HG03575 (cell line): ENCODE results near the gene ROR1.

Experiments used
- ATAC-seq: cut with Tn5 transposase; IDR thresholded peaks from one replicate; pipeline ENCODE4 v1.9.1; 2021; ENCODE audit not compliant: unreplicated experiment, insufficient number of reproducible peaks, low FRiP score; ENCODE audit errors: extremely low read depth

Gene ROR1

DNA sequence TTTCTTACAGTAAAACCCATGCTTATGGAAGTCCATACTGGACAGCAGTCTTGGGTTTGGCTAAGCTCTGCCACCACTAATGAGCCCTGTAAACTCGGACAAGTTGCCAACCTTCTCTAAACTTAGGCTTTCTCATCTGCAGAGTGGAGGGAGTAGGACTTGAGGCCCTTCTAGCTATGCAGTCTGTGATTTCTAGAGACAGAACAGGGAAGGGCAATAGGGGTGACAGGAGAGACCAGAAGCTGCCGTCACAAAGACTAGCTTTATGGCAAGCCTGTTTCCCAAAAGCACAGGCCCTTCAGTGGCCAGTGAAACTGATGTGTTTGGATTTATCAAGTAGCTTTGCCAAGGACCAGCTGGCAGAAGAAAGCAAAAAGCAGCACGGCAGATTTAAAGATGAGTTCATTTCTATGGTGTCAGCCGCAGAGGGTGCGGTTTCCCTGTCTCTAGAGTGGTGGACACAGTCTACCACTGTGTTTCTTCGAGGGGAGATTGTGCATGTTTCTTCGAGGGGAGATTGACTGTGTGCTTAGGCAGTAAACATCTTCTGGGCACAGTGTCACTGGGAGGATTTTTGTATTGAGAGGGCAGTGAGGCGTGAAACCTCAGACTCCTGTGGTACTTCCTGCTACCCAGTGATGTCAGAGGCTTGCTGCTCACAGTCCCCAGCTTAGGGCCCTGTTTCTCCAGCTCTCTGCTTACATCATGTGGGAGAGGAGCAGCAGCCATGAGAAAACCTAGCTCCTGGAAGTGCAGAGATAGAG is 119.0 kb downstream of the ROR1 start:
- peak; percentile 96 for ATAC-seq

DNA sequence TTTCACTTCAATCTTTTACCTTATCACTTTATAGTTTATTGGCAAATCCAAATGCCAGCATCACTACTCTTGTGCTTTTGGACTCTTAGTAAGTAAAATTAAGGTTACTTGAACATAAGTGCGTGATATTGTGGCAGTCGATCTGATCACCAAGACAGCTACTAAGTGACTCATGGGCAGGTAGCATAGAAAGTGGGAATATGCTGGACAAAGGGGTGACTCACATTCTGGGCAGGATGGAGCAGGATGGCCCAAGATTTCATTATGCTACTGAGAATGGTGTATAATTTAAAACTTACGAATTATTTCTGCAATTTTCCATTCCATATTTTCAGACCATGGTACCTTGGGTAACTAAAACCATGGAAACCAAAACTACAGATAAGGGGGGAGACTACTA is 120.2 kb downstream of the ROR1 start:
- no peak for ATAC-seq

DNA sequence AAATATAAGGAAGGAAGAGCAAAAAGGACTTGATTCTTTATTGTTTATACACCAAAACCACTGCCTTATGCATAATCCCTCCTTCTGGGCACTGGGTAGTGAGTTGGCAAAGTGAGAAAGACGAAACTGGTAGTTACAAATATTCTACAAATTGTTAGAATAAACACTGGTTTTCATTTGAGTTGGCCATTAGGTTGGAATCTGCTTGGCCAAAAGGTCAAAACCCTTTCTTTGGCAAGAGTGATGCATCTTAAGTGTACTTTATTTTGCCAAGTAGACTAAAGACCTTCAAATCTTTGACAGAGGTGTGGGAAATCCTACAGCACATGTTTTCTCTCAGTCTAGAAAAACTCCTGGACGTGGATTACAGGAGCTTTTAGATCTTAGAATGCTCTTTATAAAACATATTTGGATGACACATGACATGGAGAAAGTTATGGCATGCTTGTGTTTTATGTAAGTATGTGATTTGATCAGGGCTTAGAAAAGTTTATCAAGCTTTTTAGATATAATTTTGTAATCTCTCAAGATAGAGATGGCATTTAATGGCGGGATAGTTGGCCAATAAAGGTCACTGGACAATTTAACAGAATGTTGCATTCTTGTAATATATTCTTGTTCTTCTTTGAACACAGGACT is 120.9 kb downstream of the ROR1 start:
- ATAC-seq: no peak

DNA sequence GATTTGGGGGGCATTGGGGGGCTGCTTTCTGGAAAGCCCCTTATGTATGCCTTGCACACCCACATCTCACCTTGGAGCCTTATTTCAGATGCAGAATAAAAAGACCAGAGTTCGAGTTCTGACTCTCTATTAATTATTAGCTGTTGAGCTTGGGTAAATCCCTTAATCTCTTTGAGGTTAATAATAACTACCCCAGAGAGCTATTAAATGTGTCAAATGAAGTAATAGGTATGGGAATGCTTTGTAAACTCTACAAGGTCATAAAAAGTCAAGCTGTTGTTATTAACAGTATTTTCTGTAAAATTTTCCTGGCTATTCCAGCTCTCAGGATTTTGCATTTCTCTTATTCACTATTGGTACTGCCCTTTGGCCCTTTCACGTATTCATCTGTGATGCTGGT is 122.9 kb downstream of the ROR1 start:
- no peak for ATAC-seq

DNA sequence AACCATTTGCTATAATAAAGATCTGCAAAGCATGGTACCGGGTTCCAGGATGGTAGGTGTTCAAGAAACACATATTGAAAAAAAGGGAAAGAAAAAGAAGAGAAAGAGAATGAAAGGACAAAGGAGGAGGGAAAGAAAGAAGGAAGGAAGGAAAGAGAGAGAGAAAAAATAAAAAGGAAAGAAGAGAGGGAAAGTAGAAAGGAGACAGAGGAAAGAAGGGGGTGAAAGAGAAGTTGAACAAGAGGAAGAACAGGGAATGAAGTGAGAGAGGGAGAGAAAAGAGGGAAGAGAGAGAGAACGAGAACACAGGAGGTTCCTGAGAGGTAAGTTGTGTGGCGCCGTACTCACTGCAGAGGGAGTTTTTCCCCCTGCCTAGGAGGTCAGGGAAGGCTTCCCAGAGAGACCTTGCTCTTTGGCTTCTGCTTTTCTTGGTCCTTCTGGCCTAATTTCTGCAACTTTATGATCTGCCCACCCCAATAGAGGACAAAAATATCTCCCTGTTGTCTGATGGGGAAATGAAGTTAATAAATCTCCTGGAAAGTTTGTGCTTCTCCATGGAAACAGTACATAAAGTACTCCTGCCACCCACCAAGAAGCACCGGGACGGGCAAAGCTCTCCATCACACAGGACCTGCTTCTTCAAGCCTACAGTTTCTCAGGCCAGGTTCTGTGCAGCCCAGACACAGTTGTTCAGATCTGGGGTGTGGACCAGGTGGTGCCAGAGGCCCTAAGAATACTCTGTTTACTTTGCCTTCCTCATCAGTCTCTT is 124.8 kb downstream of the ROR1 start:
- ATAC-seq: no peak

DNA sequence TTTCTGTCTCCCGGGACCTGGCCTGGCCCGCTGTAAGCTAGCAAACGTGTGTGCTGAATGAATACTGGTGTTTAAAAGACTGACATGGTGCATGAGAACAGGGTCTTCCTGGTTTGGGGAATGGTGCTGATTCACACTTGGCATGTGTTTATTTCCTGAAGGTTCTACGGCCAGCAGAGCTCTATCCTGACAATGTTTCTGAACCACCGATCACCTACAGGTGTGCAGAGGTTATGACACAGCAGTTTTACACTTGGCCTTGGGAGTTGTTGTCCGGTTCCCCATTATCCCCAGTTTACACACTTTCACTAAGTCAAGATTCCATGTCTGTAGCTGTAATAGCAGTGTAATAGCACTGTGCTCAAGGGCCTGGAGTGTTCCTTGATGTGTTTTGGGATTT is 127.3 kb downstream of the ROR1 start:
- no peak for ATAC-seq

DNA sequence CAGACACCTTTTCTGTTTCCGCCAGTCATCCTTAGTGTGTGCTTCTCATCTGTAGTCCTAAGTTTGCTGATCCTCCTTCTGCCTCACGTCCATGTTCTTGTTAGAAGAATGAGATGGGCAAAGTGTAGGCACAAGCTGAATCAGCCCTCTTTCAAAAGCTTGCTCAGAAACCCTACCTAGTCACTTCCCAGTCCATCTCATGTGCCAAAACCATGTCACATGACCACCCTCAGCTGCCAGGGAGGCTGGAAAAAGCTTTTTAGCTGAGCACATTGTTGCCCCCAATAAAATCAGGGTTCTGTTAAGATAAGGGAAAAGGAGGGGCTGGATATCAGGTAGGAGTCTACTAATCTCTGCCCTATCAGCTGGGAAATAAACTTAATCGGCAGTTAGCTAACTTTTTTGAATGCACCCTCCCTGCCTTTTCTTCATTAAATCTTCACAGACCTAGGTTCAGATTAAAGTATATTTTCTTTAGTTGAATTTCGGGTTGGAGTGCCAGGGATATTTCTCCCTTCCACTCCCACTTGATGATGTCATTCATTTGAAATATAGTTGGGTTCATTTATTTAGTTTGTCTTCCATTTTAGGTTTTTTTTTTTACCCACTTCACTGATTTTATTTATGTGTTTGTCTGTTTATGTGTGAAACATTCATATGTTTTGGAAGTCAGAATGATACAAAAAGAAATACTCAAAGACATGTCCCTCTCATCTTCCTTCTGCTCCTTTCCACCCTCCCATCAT is 129.2 kb downstream of the ROR1 start:
- ATAC-seq: no peak

DNA sequence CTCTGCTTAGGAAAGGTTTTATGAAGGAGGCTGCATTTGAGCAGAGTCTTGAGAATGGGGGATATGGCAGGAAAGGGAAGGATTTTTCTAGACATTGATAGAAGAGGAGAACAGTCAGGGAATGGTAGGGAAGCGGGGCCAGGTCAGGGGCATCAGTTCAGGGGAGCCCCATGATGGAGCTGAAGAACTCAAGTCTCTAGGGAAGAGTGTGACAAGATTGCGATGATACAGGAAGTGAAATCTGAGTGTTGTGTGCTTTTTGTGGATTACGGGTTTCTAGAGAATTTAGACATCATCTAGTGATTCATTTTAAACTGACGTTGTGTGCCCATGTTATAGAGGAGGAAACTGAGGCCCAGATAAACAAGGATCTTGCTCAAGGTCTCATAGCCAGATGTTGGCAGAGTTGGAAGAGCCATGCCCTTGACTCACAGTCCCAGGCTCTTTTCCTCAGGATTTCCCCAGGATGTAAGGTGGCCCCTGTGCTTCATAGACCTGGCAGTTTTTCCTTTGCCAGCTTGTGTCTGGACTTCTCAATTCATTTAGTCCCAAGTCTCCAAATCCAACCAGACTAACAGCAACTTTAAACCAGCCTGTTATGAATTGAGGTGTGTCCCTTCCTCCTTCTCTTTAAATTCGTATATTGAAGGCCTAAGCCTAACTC is 130.3 kb downstream of the ROR1 start:
- ATAC-seq: no peak

DNA sequence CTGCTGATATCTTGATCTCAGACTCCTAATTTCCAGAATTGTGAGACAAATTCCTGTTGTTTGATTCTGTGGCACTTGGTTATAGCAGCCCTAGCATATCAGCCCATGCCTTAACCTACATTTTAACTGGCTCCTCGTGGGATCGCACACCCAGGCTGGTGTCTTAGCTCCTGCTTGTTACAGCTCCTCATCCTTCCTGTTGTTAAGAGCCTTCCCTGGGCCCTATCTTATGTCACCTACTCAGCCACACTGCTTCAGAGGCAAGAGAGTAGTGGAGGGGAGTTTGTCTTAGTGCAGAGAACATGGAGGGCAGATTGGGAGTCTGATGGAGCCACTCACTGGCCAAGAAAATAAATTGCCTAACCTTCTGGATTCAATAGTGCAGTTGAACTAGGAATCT is 131.0 kb downstream of the ROR1 start:
- ATAC-seq: no peak

DNA sequence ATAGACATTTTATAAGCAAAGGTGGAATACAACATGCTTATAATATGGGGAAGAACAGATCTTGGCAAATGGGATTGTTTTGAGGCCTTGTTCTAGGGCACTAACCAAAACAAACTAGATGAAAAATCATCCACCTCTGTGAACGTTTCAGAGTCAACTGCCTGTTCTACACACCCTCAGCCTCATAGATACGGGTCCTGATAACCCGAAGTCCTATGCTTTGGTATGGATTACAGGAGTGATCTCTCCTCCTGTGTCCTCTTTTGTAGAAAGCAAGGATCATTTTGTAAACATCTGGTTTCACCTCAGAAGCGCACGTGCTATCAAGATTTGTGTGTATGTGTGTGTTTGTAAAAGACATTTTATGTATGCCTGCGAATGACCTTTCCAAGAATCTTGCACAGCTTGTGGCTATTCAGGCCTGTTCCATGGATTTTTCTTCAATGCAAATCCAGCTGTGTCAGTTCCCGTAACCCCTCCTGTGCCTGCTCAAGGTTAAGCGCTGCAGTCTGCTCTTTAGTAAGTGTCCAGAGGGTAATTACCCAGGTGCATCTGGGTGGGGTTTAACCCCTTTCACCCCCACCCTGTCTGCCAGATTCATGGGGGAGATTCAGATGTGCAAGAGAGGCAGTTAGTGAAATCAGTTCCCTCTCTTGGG is 132.4 kb downstream of the ROR1 start:
- no peak for ATAC-seq

DNA sequence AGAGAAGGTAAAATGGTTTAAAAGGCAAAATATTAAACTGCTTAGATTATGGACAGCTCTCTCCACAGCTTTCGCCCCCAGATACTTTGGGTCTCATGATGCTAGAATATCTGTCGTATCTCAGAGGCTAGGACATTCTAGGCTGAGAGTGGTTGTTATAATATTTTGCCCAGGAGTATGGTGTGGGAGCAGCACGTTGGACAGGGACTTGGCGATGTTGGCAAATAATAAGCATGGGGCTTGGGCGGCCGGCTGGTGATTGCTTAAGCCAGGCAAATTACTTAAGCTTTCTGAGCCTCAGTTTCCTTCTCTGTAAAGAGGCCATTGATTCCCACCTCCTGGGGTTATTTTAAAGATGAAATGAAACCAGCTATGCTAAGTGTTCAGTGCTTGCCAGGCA is 133.2 kb downstream of the ROR1 start:
- no peak for ATAC-seq

DNA sequence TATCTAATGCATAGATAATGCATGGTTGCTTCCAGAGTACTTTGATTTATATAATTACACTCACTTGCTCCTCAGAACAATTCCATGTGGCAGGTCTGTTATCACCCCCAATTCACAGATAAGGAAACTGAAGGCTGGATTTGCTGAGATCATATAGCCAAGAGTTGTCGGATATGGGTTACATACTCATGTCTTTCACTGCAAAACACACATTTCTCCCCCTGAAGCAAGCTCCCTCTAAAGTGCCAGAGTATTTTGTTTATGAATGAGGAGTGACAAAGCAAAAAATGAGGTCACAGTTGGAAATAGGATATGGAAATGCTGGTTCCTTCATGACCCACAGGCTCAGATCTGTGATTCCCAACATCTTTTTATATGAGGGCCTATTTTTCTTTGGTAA is 134.2 kb downstream of the ROR1 start:
- no peak for ATAC-seq

DNA sequence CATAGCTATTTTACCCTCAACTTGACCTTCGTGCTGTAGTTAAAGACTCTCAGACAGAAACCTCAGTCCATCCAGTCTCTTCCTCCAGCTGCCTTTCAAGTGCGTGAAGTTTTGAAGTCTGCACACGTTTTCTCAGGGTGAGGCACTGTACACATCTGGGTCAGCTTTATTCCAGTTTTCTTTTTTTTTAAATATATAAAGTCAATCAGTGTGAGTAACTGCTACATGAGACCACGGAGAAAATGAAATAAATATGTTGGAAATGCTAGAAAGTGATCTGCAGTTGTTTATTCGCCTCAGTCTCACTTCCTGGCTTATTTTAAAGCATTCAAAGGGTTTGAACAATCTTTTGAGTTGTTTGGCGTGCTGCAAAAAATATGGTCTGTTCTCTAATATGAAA is 135.7 kb downstream of the ROR1 start:
- no peak for ATAC-seq

DNA sequence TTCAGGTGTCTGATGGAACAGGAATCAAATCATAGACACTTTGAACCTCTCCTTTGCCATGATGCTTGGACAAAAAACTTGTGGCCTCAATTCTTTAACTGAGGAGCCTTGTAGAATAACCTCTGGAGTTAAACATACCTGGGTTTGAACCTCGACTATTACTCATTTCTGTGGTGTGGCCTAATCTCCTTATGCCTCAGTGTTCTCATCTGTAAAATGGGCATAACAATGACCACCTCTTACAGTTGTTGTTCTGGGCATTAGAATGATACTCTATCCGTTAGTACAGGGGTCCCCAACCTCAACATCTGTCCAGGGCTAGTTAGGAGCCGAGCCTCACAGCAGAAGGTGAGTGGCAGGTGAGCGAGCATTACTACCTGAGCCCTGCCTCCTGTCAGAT is 137.2 kb downstream of the ROR1 start:
- ATAC-seq: no peak

DNA sequence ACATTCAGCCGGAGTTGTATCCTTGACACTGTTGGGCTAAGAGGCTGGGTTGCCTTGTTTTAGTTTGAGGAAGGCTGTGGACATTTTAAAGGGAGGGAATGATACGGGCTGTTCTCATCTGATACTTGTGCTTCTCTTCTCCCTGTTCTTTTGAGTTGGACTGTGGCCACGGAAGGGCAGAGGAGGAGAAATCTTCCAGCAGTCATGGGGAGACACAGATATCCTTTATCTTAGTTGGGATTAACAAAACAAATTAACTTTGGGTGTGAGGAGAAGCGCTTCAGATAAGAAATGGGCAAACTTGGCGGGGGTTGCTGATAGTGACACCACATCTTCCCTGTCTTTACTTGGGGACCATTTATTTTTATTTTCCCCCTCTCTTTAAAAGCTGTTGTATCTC is 138.8 kb downstream of the ROR1 start:
- no peak for ATAC-seq

DNA sequence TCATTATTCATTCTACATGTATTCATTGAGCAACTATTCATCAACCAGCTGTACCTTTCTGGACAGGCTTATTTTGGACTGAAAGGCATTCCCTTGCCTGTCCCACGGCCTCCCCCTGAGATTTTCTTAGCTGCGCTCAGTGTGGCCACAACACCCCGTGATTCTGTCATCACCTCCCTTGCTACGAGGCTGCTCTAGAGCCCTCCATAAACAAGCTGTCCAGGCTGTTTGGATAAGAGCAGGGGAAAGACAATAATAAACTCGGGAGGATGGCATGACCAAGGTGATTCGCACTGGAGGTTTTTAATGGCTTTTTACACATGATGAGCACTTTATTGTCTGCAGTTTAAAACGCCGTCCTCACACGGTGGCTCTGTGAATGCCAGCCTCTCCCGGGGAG is 139.7 kb downstream of the ROR1 start:
- ATAC-seq: no peak

DNA sequence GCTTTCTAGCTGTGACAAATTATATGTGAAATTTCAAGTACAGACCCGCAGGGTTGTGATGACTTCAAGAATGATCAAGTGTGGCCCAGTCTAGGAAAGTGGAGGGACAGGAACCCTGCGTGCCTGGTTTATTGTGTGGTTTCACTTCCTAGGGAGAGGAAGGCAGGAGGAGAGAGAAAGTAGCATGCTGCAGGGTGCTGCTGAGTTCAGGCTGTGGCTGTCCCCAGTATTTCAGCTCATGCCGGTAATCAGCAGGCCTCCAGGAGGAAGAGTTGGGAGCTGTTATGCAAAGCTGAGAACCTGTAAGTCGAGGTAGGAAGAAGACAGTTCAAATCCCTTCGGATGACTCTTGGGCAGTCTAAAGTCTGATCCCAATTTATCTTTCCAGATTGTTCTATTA is 140.4 kb downstream of the ROR1 start:
- ATAC-seq: no peak

DNA sequence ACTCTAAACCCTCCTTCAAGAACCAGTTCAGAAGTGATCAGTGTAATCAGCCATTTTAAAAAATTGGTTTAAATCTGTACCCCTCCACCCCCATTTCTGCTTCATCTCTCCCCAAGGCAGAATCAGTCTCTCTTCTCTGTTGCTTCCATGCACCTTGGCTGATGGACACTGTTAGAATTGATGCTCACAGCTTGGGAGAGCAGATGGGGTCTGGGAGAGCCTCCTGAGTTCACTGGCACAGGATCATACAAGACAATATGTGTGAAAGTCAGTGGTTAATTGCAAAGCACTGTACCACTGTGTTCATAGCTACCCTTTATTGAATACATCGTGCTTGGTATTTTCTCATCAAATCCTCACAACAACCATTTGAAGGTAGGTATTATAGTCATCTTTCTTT is 140.9 kb downstream of the ROR1 start:
- no peak for ATAC-seq

DNA sequence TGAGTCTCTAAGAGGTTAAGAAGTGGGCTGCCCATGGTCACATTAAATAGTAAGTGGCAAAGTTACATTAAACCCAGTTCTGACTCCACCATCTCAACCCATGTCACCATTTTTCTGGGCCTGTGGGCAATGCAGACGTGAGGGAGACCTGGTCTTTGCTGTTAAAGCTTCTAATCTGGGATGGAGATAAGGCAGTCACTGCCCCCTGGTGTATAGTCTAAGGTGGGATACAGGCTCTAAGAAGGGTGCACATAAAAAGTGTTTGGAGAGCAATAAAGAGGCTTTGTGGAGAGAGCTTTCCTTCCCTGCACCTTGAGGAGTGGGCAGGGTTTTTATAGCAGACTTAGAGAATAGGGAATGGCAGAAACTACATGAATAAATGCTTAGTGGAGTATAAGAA is 141.3 kb downstream of the ROR1 start:
- no peak for ATAC-seq
